WTC11 (cell line): ENCODE results near the gene NMU. TPM values are rescaled to one million over a fixed set of nuclear protein-coding genes. Genes with fewer than 3 reads are reported as not detected.
"Not testable (repeated sequence)": the region's sequence is repeated elsewhere in the genome, so short reads cannot be mapped to it uniquely, and the experiment has no call there.

Experiments
- ATAC-seq: fragments of 200-7000 bp; cut with Tn5 transposase; 2 replicates; pipeline ENCODE4 v1.10.0; 2021; ENCODE audit warnings: mild to moderate bottlenecking, moderate library complexity
- CTCF ChIA-PET: fragments of 300-600 bp; sonication (Branson Sonifier 250); formaldehyde crosslinking; loops from one replicate; lab custom pipeline; 2021; ENCODE audit warnings: antibody characterized with exemption; lab: Charles Lee
- POLR2A ChIA-PET: fragments of 350-600 bp; sonication (Branson Sonifier 250); formaldehyde crosslinking; loops from one replicate; lab custom pipeline; 2021; ENCODE audit warnings: antibody characterized with exemption; lab: Charles Lee
- DNase-seq: peaks from one replicate; pipeline ENCODE4 v3.0.0; 2021; ENCODE audit warnings: low spot score
- H3K27ac Mint-ChIP-seq: 2 replicates; pipeline ENCODE4 v1.8.0; 2021; ENCODE audit warnings: mixed read lengths
- H3K27me3 Mint-ChIP-seq: 2 replicates; pipeline ENCODE4 v1.8.0; 2021; ENCODE audit warnings: low read depth, mild to moderate bottlenecking, moderate library complexity, mixed read lengths
- H3K36me3 Mint-ChIP-seq: 2 replicates; pipeline ENCODE4 v1.8.0; 2021; ENCODE audit warnings: mixed read lengths
- H3K4me1 Mint-ChIP-seq: 2 replicates; pipeline ENCODE4 v1.8.0; 2022; ENCODE audit warnings: mixed read lengths
- H3K4me3 Mint-ChIP-seq: 2 replicates; pipeline ENCODE4 v1.8.0; 2021; ENCODE audit warnings: mild to moderate bottlenecking, moderate library complexity, mixed read lengths
- H3K9me3 Mint-ChIP-seq: 2 replicates; pipeline ENCODE4 v1.8.0; 2021; ENCODE audit warnings: mixed read lengths
- AR ChIP-seq: fragments of 250-450 bp; sonication (Bioruptor Pico); IDR thresholded peaks from 2 replicates; pipeline ENCODE4 v1.9.0; 2021; ENCODE audit warnings: mild to moderate bottlenecking
- ATF2 ChIP-seq: sonication (generic); formaldehyde crosslinking; IDR thresholded peaks from 2 replicates; pipeline ENCODE4 v1.8.1; 2022; ENCODE audit warnings: low read depth, missing genetic modification reagents, borderline replicate concordance
- CREM ChIP-seq: sonication (generic); formaldehyde crosslinking; IDR thresholded peaks from 2 replicates; pipeline ENCODE4 v1.8.1; 2022; ENCODE audit warnings: mild to moderate bottlenecking, missing genetic modification reagents, moderate library complexity
- GABPB1 ChIP-seq: sonication (generic); formaldehyde crosslinking; IDR thresholded peaks from 2 replicates; pipeline ENCODE4 v1.8.1; 2023; ENCODE audit warnings: mild to moderate bottlenecking, missing genetic modification reagents
- JAZF1 ChIP-seq: fragments of 250-450 bp; sonication (Bioruptor Pico); IDR thresholded peaks from 2 replicates; pipeline ENCODE4 v1.9.0; 2021; ENCODE audit warnings: moderate library complexity, mild to moderate bottlenecking, inconsistent platforms
- NR2C2 ChIP-seq: sonication (generic); formaldehyde crosslinking; IDR thresholded peaks from 2 replicates; pipeline ENCODE4 v1.8.0; 2022; ENCODE audit warnings: mild to moderate bottlenecking, missing genetic modification reagents
- PRDM15 ChIP-seq: sonication (generic); formaldehyde crosslinking; IDR thresholded peaks from 2 replicates; pipeline ENCODE4 v1.8.0; 2022; ENCODE audit warnings: missing genetic modification reagents
- SMAD3 ChIP-seq: sonication (generic); formaldehyde crosslinking; IDR thresholded peaks from 2 replicates; pipeline ENCODE4 v1.8.0; 2022; ENCODE audit warnings: missing genetic modification reagents, mild to moderate bottlenecking, borderline replicate concordance
- TP53 ChIP-seq: sonication (generic); formaldehyde crosslinking; IDR thresholded peaks from 2 replicates; pipeline ENCODE4 v1.8.1; 2023; ENCODE audit warnings: mild to moderate bottlenecking, missing genetic modification reagents
- ZNF512 ChIP-seq: sonication (generic); formaldehyde crosslinking; IDR thresholded peaks from 2 replicates; pipeline ENCODE4 v1.8.1; 2022; ENCODE audit warnings: missing genetic modification reagents, borderline replicate concordance
- total RNA-seq: library from RNA; stranded (reverse); gene quantifications from 3 replicates; pipeline ENCODE4 v1.2.3, GENCODE V29; 2021
- TF ChIP-seq, protein P1 (sequence below): sonication (generic); formaldehyde crosslinking; IDR thresholded peaks from 2 replicates; pipeline ENCODE4 v1.8.1; 2023; ENCODE audit warnings: mild to moderate bottlenecking, missing genetic modification reagents, borderline replicate concordance

Gene NMU
- total RNA-seq, 1 experiment from 2014 or later: 43.7 TPM

DNA sequence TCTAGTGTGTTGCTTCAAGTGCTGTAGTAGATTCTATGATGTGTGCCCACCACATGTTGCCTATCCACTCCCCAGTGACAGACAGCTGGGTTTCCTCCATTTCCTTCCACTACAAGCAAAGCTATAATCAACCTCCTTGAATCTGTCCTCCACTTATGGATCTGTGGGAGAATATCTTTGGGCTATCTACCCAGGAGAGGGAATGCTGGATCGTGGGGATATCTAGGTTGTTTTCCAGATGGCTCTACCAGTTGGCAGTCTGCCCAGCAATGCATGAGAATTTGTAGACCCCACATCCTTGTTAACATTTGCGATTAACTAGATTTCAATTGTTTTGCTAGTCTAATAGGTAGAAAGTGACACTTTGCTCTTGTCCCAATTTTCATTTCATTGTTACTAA is 10.3 kb downstream of the NMU start (continued):
- TF ChIP-seq ATF2 (CRISPR knock-in tag): no peak

DNA sequence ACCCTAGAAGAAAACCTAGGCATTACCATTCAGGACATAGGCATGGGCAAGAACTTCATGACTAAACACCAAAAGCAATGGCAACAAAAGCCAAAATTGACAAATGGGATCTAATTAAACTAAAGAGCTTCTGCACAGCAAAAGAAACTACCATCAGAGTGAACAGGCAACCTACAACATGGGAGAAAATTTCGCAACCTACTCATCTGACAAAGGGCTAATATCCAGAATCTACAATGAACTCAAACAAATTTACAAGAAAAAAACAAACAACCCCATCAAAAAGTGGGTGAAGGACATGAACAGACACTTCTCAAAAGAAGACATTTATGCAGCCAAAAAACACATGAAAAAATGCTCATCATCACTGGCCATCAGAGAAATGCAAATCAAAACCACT is 12.0 kb downstream of the NMU start:
- H3K27ac Mint-ChIP-seq, DNase-seq, POLR2A ChIA-PET, H3K9me3 Mint-ChIP-seq, H3K4me3 Mint-ChIP-seq, CTCF ChIA-PET, ATAC-seq, H3K4me1 Mint-ChIP-seq, H3K27me3 Mint-ChIP-seq: not testable (repeated sequence)
- peaks cover 16% of the 10 kb centered on the region for H3K36me3 Mint-ChIP-seq

DNA sequence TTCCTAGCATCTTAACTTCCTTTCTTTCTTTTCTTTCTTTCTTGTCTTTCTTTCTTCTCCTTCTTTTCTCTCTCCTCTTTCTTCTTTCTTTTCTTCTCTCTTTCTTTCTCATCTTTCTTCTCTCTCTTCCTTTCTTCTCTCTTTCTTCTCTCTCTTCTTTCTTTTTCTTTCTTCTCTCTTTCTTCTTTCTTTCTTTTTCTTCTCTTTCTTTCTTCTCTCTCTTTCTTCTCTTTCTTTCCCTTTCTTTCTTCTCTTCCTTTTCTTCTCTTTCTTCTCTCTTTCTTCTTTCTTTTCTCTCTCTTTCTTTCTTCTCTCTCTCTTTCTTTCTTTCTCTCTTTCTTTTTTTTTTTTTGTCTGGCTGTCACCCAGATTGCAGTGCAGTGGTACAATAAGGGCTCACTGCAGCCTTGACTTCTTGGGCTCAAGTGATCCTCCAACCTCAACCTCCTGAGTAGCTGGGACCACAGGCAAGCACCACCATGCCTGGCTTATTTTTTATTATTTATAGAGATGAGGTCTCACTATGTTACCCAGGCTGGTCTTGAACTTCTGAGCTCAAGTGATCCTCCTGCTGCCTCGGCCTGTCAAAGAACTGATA is 17.5 kb downstream of the NMU start:
- no peak for TF ChIP-seq CREM (CRISPR knock-in tag)
- no peak for TF ChIP-seq GABPB1 (CRISPR knock-in tag)
- no peak for TF ChIP-seq PRDM15 (CRISPR knock-in tag)
- TF ChIP-seq JAZF1 (CRISPR knock-in tag): no peak
- peak; percentile 98; the same call in 1 of the 2 replicates for TF ChIP-seq ZNF512
- TF ChIP-seq AR (CRISPR knock-in tag): no peak
- TF ChIP-seq TP53 (CRISPR knock-in tag): no peak
- no peak for TF ChIP-seq NR2C2 (CRISPR knock-in tag)
- H3K27me3 Mint-ChIP-seq: peaks cover 5% of the 10 kb centered on the region
- H3K27ac Mint-ChIP-seq: no peak overlapping the region
- H3K9me3 Mint-ChIP-seq: peaks cover 7% of the 10 kb centered on the region
- no peak for ATAC-seq
- CTCF ChIA-PET: interaction anchor here (0.6 kb wide), 1 partner anchor 21 kb away, joined by 3 read pairs; no protein-coding TSS in a partner anchor
- POLR2A ChIA-PET: no interaction called here
- H3K36me3 Mint-ChIP-seq: no peaks in the 10 kb centered on the region
- peak overlapping the region; percentile 71 for H3K4me3 Mint-ChIP-seq
- no peak for DNase-seq
- H3K4me1 Mint-ChIP-seq: peaks cover 11% of the 10 kb centered on the region

DNA sequence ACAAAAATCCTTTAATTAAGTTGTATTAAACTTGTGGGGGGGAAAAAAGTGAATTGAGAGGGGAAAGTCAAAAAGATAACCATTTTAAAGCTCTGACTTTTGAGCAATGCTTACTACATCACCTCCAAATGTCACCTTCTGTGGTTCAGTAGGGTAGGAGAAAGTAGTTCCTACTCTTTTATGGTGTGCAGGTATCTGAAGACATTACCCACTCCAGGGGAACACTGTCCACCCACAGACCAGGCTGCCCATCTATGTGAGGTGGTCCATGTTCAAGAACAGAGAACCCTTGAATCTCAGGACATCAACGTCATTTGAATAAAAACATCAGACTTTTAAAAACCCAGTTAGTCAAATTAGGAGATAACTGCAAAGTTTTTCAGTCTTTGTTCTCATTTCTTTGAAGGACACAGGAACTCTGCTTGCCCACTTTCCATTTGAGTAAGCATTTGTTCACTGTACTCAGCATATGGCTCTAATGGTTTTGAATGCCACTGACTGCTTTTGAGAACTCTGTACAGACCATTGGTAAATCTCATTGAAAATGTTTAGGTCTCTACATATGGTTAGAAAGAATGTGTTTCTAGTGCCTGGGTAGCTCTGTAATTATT is 18.4 kb downstream of the NMU start:
- CTCF ChIA-PET: no interaction called here
- Mint-ChIP-seq H3K4me1 (peaks cover 11% of the 10 kb centered on the region), H3K27me3 (peaks cover 5% of the 10 kb centered on the region), H3K36me3 (no peaks in the 10 kb centered on the region), H3K4me3 (peak overlapping the region; percentile 25; the same call in 1 of the 2 replicates), H3K27ac (no peak overlapping the region), H3K9me3 (peaks cover 7% of the 10 kb centered on the region)
- DNase-seq (no peak), ATAC-seq (no peak)
- POLR2A ChIA-PET: no interaction called here
- TF ChIP-seq, protein P1, sequence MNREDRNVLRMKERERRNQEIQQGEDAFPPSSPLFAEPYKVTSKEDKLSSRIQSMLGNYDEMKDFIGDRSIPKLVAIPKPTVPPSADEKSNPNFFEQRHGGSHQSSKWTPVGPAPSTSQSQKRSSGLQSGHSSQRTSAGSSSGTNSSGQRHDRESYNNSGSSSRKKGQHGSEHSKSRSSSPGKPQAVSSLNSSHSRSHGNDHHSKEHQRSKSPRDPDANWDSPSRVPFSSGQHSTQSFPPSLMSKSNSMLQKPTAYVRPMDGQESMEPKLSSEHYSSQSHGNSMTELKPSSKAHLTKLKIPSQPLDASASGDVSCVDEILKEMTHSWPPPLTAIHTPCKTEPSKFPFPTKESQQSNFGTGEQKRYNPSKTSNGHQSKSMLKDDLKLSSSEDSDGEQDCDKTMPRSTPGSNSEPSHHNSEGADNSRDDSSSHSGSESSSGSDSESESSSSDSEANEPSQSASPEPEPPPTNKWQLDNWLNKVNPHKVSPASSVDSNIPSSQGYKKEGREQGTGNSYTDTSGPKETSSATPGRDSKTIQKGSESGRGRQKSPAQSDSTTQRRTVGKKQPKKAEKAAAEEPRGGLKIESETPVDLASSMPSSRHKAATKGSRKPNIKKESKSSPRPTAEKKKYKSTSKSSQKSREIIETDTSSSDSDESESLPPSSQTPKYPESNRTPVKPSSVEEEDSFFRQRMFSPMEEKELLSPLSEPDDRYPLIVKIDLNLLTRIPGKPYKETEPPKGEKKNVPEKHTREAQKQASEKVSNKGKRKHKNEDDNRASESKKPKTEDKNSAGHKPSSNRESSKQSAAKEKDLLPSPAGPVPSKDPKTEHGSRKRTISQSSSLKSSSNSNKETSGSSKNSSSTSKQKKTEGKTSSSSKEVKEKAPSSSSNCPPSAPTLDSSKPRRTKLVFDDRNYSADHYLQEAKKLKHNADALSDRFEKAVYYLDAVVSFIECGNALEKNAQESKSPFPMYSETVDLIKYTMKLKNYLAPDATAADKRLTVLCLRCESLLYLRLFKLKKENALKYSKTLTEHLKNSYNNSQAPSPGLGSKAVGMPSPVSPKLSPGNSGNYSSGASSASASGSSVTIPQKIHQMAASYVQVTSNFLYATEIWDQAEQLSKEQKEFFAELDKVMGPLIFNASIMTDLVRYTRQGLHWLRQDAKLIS (CRISPR knock-in tag): no peak
- TF ChIP-seq SMAD3 (CRISPR knock-in tag): no peak
